ENCODE data around the gene SMG6.
"Not testable (repeated sequence)": the region's sequence is repeated elsewhere in the genome, so short reads cannot be mapped to it uniquely, and the experiment has no call there.

The SMG6 gene

GRCh38 chr17:2263183-2264066 is 40.2 kb downstream of the SMG6 start:
- H3K36me3 Mint-ChIP-seq: peaks cover 4% of the 10 kb centered on the region
- no peak overlapping the region for H3K4me3 Mint-ChIP-seq
- no peaks in the 10 kb centered on the region for H3K27me3 Mint-ChIP-seq
- H3K9me3 Mint-ChIP-seq: no peaks in the 10 kb centered on the region
- DNase-seq (ENCODE audit: low spot score in 2 of 2): no peak
- peaks cover 25% of the 10 kb centered on the region for H3K4me1 Mint-ChIP-seq
- no peak for ATAC-seq (ENCODE audit: low read depth)
- H3K27ac Mint-ChIP-seq: no peak overlapping the region

- no peak for ATAC-seq (ENCODE audit: low read depth)
- Mint-ChIP-seq H3K27me3 (no peaks in the 10 kb centered on the region), H3K27ac (no peak overlapping the region)
These were observed 41.4 kb downstream of the SMG6 start for GRCh38 chr17:2262135-2262587.

GRCh38 chr17:2259769-2260536 is 43.6 kb downstream of the SMG6 start:
- peaks cover 6% of the 10 kb centered on the region for H3K36me3 Mint-ChIP-seq
- peak; percentile 43 for ATAC-seq (ENCODE audit: low read depth)

More at GRCh38 chr17:2262135-2262587, 41.4 kb downstream of the SMG6 start:
- no peak for DNase-seq (ENCODE audit: low spot score in 2 of 2)
- H3K4me1 Mint-ChIP-seq: peaks cover 25% of the 10 kb centered on the region
- H3K4me3 Mint-ChIP-seq: no peak overlapping the region
- H3K36me3 Mint-ChIP-seq: peaks cover 4% of the 10 kb centered on the region
- no peaks in the 10 kb centered on the region for H3K9me3 Mint-ChIP-seq

GRCh38 chr17:2258830-2259229 is 44.8 kb downstream of the SMG6 start:
- DNase-seq (ENCODE audit: low spot score in 2 of 2); ATAC-seq (ENCODE audit: low read depth); H3K27me3 Mint-ChIP-seq; H3K9me3 Mint-ChIP-seq: not testable (repeated sequence)
- H3K36me3 Mint-ChIP-seq: peaks cover 11% of the 10 kb centered on the region
- H3K4me1 Mint-ChIP-seq: peaks cover 12% of the 10 kb centered on the region
- H3K4me3 Mint-ChIP-seq: peak overlapping the region; percentile 41
- peak overlapping the region; percentile 58 for H3K27ac Mint-ChIP-seq

More at GRCh38 chr17:2259769-2260536, 43.6 kb downstream of the SMG6 start:
- H3K27ac Mint-ChIP-seq: no peak overlapping the region
- no peak overlapping the region for H3K4me3 Mint-ChIP-seq
- H3K9me3 Mint-ChIP-seq: no peaks in the 10 kb centered on the region
- no peak for DNase-seq (ENCODE audit: low spot score in 2 of 2)
- peaks cover 12% of the 10 kb centered on the region for H3K4me1 Mint-ChIP-seq
- no peaks in the 10 kb centered on the region for H3K27me3 Mint-ChIP-seq

GRCh38 chr17:2253768-2254406 is 49.7 kb downstream of the SMG6 start:
- no peak overlapping the region for H3K4me3 Mint-ChIP-seq
- no peak for ATAC-seq (ENCODE audit: low read depth)
- no peak overlapping the region for H3K27ac Mint-ChIP-seq
- peaks cover 20% of the 10 kb centered on the region for H3K36me3 Mint-ChIP-seq
- DNase-seq (ENCODE audit: low spot score in 2 of 2): no peak
- no peaks in the 10 kb centered on the region for H3K9me3 Mint-ChIP-seq
- no peaks in the 10 kb centered on the region for H3K27me3 Mint-ChIP-seq
- H3K4me1 Mint-ChIP-seq: peaks cover 1% of the 10 kb centered on the region

GRCh38 chr17:2253362-2253761 is 50.2 kb downstream of the SMG6 start:
- Mint-ChIP-seq H3K9me3 (no peaks in the 10 kb centered on the region), H3K4me1 (no peaks in the 10 kb centered on the region), H3K36me3 (peaks cover 23% of the 10 kb centered on the region), H3K27ac (no peak overlapping the region), H3K27me3 (no peaks in the 10 kb centered on the region), H3K4me3 (no peak overlapping the region)
- DNase-seq (ENCODE audit: low spot score in 2 of 2) (no peak), ATAC-seq (ENCODE audit: low read depth) (no peak)

- no peaks in the 10 kb centered on the region for H3K4me1 Mint-ChIP-seq
- no peak overlapping the region for H3K4me3 Mint-ChIP-seq
- ATAC-seq (ENCODE audit: low read depth) (no peak), DNase-seq (ENCODE audit: low spot score in 2 of 2) (no peak)
- no peak overlapping the region for H3K27ac Mint-ChIP-seq
- no peaks in the 10 kb centered on the region for H3K9me3 Mint-ChIP-seq
- H3K36me3 Mint-ChIP-seq: peaks cover 23% of the 10 kb centered on the region
- no peaks in the 10 kb centered on the region for H3K27me3 Mint-ChIP-seq
These were observed 52.5 kb downstream of the SMG6 start for GRCh38 chr17:2251098-2251497.

- Mint-ChIP-seq H3K4me3 (no peak overlapping the region), H3K27ac (no peak overlapping the region), H3K9me3 (no peaks in the 10 kb centered on the region), H3K27me3 (no peaks in the 10 kb centered on the region), H3K4me1 (no peaks in the 10 kb centered on the region), H3K36me3 (peaks cover 20% of the 10 kb centered on the region)
- ATAC-seq (ENCODE audit: low read depth) (no peak), DNase-seq (ENCODE audit: low spot score in 2 of 2) (no peak)
These were observed 53.2 kb downstream of the SMG6 start for GRCh38 chr17:2250140-2251095.

GRCh38 chr17:2247005-2247404 is 56.6 kb downstream of the SMG6 start:
- Mint-ChIP-seq H3K27me3 (no peaks in the 10 kb centered on the region), H3K36me3 (peaks cover 17% of the 10 kb centered on the region), H3K27ac (no peak overlapping the region), H3K9me3 (no peaks in the 10 kb centered on the region), H3K4me1 (peaks cover under 1% of the 10 kb centered on the region), H3K4me3 (no peak overlapping the region)
- ATAC-seq (ENCODE audit: low read depth) (no peak), DNase-seq (ENCODE audit: low spot score in 2 of 2) (no peak)

GRCh38 chr17:2244545-2245525 is 58.8 kb downstream of the SMG6 start:
- peaks cover 12% of the 10 kb centered on the region for H3K4me1 Mint-ChIP-seq
- ATAC-seq (ENCODE audit: low read depth) (peak; percentile 77), DNase-seq (ENCODE audit: low spot score in 2 of 2) (peak; percentile 80 to 81)
- no peak overlapping the region for H3K27ac Mint-ChIP-seq
- no peaks in the 10 kb centered on the region for H3K9me3 Mint-ChIP-seq
- no peaks in the 10 kb centered on the region for H3K27me3 Mint-ChIP-seq
- H3K4me3 Mint-ChIP-seq: no peak overlapping the region
- peaks cover 16% of the 10 kb centered on the region for H3K36me3 Mint-ChIP-seq

- no peaks in the 10 kb centered on the region for H3K27me3 Mint-ChIP-seq
- ATAC-seq (ENCODE audit: low read depth) (no peak), DNase-seq (ENCODE audit: low spot score in 2 of 2) (no peak)
- peaks cover 14% of the 10 kb centered on the region for H3K4me1 Mint-ChIP-seq
- H3K27ac Mint-ChIP-seq: no peak overlapping the region
- H3K4me3 Mint-ChIP-seq: no peak overlapping the region
- H3K36me3 Mint-ChIP-seq: peaks cover 8% of the 10 kb centered on the region
- H3K9me3 Mint-ChIP-seq: no peaks in the 10 kb centered on the region
These were observed 59.6 kb downstream of the SMG6 start for GRCh38 chr17:2243953-2244352.

GRCh38 chr17:2241823-2242222 is 61.8 kb downstream of the SMG6 start:
- DNase-seq (ENCODE audit: low spot score in 2 of 2) (no peak), ATAC-seq (ENCODE audit: low read depth) (no peak)
- no peak overlapping the region for H3K27ac Mint-ChIP-seq
- H3K36me3 Mint-ChIP-seq: peaks cover 6% of the 10 kb centered on the region
- H3K9me3 Mint-ChIP-seq: no peaks in the 10 kb centered on the region
- no peak overlapping the region for H3K4me3 Mint-ChIP-seq
- H3K27me3 Mint-ChIP-seq: no peaks in the 10 kb centered on the region
- peaks cover 17% of the 10 kb centered on the region for H3K4me1 Mint-ChIP-seq
